ENCODE data around the gene MOCOS. TPM values are rescaled to one million over a fixed set of nuclear protein-coding genes. Genes with fewer than 3 reads are reported as not detected.
A peak's percentile ranks its signal among the peaks of the same experiment; 100 is the strongest.

Gene MOCOS
- total and polyA plus RNA-seq, 3 experiments from 2014 or later: 0.04 to 0.13 (median 0.07) TPM

- POLR2A ChIA-PET: no interaction called here
- no peaks in the 10 kb centered on the region for H3K4me1 Mint-ChIP-seq
- H3K27ac ChIP-seq (ENCODE audit: low read depth, low read length): no peak overlapping the region
- H3K27me3 Mint-ChIP-seq: peaks cover 15 to 52% of the 10 kb centered on the region in 2 donors
- peaks cover 0 to 2% (median 1%) of the 10 kb centered on the region in 5 donors for H3K9me3 Mint-ChIP-seq
- no peaks in the 10 kb centered on the region for H3K9me3 ChIP-seq (ENCODE audit: low read length)
- H3K27ac Mint-ChIP-seq: no peak overlapping the region
- CTCF ChIA-PET: interaction anchor here (0.7 to 7.5 kb wide), 16 partner anchors 10 to 750 kb away, joined by 3 to 82 read pairs (median 4); no protein-coding TSS in a partner anchor
- H3K4me3 ChIP-seq (ENCODE audit: low read length): no peak overlapping the region
- H3K27me3 ChIP-seq (ENCODE audit: insufficient read depth, low read length, poor library complexity, severe bottlenecking): no peaks in the 10 kb centered on the region
- no peak overlapping the region for H3K4me3 Mint-ChIP-seq
- no peaks in the 10 kb centered on the region for H3K4me1 ChIP-seq (ENCODE audit: insufficient read depth, low read length)
- peak in 4 of 5 donors; percentile 26 to 59 (median 42) for DNase-seq
- H3K36me3 Mint-ChIP-seq: no peaks in the 10 kb centered on the region
- no peaks in the 10 kb centered on the region for H3K36me3 ChIP-seq (ENCODE audit: insufficient read depth, low read length)
These were observed 97.5 kb downstream of the MOCOS start for GRCh38 chr18:36284671-36285295.

- Histone ChIP-seq H3K4me1 (ENCODE audit: insufficient read depth, low read length) (no peaks in the 10 kb centered on the region), H3K9me3 (ENCODE audit: low read length) (no peaks in the 10 kb centered on the region), H3K27me3 (ENCODE audit: insufficient read depth, low read length, poor library complexity, severe bottlenecking) (no peaks in the 10 kb centered on the region), H3K27ac (ENCODE audit: low read depth, low read length) (no peak overlapping the region), H3K4me3 (ENCODE audit: low read length) (no peak overlapping the region), H3K36me3 (ENCODE audit: insufficient read depth, low read length) (no peaks in the 10 kb centered on the region)
- CTCF ChIA-PET: interaction anchor here (1.0 to 2.2 kb wide), 3 partner anchors 188 to 270 kb away, joined by 3 to 5 read pairs (median 5); no protein-coding TSS in a partner anchor
- DNase-seq: no peak
- no peak overlapping the region for H3K27ac Mint-ChIP-seq
- H3K9me3 Mint-ChIP-seq: peaks cover 0 to 2% (median 1%) of the 10 kb centered on the region in 5 donors
- no peaks in the 10 kb centered on the region for H3K4me1 Mint-ChIP-seq
- POLR2A ChIA-PET: no interaction called here
- peaks cover 13 to 43% of the 10 kb centered on the region in 2 donors for H3K27me3 Mint-ChIP-seq
- no peak overlapping the region for H3K4me3 Mint-ChIP-seq
- H3K36me3 Mint-ChIP-seq: no peaks in the 10 kb centered on the region
These were observed 100.4 kb downstream of the MOCOS start for GRCh38 chr18:36287653-36288052.

GRCh38 chr18:36288689-36289088, 101.4 kb downstream of the MOCOS start:
- Mint-ChIP-seq H3K4me1 (no peaks in the 10 kb centered on the region), H3K27me3 (peaks cover 13 to 39% of the 10 kb centered on the region in 2 donors), H3K36me3 (no peaks in the 10 kb centered on the region), H3K9me3 (peaks cover 0 to 2% (median 1%) of the 10 kb centered on the region in 5 donors), H3K4me3 (no peak overlapping the region), H3K27ac (no peak overlapping the region)
- Histone ChIP-seq H3K4me1 (ENCODE audit: insufficient read depth, low read length) (no peaks in the 10 kb centered on the region), H3K27me3 (ENCODE audit: insufficient read depth, low read length, poor library complexity, severe bottlenecking) (peaks cover 2% of the 10 kb centered on the region), H3K27ac (ENCODE audit: low read depth, low read length) (no peak overlapping the region), H3K4me3 (ENCODE audit: low read length) (no peak overlapping the region), H3K36me3 (ENCODE audit: insufficient read depth, low read length) (no peaks in the 10 kb centered on the region), H3K9me3 (ENCODE audit: low read length) (no peaks in the 10 kb centered on the region)
- no peak for DNase-seq
- ChIA-PET CTCF (interaction anchor here (2.2 kb wide), 1 partner anchor 194 kb away, joined by 5 read pairs; no protein-coding TSS in a partner anchor), POLR2A (no interaction called here)

DNA sequence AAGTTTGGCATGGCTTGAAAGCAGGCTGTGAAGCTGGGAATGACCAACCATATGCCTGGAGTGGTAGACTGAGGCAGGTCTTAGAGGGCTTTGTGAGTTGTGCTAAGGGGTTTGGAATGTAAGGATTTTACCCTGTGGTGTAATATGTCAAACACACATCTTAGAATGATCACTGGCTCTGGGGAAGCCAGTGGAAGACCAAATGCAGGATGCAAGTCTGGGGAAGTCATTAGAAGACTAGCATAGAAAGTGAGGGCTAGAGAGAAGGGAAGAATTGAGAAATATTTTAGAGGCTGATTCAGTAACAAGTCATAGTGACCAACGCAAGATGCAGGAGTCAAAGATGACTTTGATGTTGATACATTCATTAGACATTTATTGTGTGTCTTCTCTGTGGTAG, 106.7 kb downstream of the MOCOS start:
- H3K27me3 ChIP-seq (ENCODE audit: insufficient read depth, low read length, poor library complexity, severe bottlenecking): peaks cover 22% of the 10 kb centered on the region
- Mint-ChIP-seq H3K27me3 (peaks cover 8 to 22% of the 10 kb centered on the region in 2 donors), H3K4me3 (no peak overlapping the region), H3K27ac (no peak overlapping the region), H3K4me1 (peaks cover 0 to 2% (median 0%) of the 10 kb centered on the region in 3 donors), H3K9me3 (no peaks in the 10 kb centered on the region), H3K36me3 (no peaks in the 10 kb centered on the region)
- H3K9me3 ChIP-seq (ENCODE audit: low read length): no peaks in the 10 kb centered on the region
- POLR2A ChIA-PET: no interaction called here
- CTCF ChIA-PET: no interaction called here
- H3K4me3 ChIP-seq (ENCODE audit: low read length): no peak overlapping the region
- H3K36me3 ChIP-seq (ENCODE audit: insufficient read depth, low read length): no peaks in the 10 kb centered on the region
- H3K27ac ChIP-seq (ENCODE audit: low read depth, low read length): no peak overlapping the region
- no peak for DNase-seq
- no peaks in the 10 kb centered on the region for H3K4me1 ChIP-seq (ENCODE audit: insufficient read depth, low read length)

DNA sequence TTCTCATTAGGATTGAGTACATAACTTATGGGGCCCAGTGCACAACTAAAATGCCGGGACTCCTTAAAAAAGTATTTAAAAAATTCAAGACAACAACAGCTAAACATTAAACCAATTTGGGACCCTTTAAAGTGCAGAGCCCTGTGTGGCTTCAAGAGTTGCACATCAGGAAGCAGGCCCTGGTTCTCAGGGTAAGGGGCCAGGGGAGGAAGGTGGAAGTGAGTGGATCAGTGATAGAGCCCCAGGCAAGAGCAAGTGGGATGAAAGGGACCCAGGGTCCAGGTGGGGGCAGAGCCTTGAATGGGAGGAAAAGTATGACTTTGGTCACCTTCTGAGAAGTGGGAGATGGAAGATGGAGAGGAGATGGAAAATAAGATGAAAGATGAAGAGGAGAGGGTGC, 107.9 kb downstream of the MOCOS start:
- H3K36me3 ChIP-seq (ENCODE audit: insufficient read depth, low read length): no peaks in the 10 kb centered on the region
- Mint-ChIP-seq H3K4me3 (no peak overlapping the region), H3K36me3 (no peaks in the 10 kb centered on the region), H3K27me3 (peaks cover 10 to 24% of the 10 kb centered on the region in 2 donors), H3K9me3 (no peaks in the 10 kb centered on the region), H3K27ac (no peak overlapping the region), H3K4me1 (peaks cover 0 to 2% (median 0%) of the 10 kb centered on the region in 3 donors)
- H3K9me3 ChIP-seq (ENCODE audit: low read length): no peaks in the 10 kb centered on the region
- no peak overlapping the region for H3K4me3 ChIP-seq (ENCODE audit: low read length)
- no peaks in the 10 kb centered on the region for H3K4me1 ChIP-seq (ENCODE audit: insufficient read depth, low read length)
- ChIA-PET POLR2A (no interaction called here), CTCF (interaction anchor here (0.9 kb wide), 1 partner anchor 277 kb away, joined by 3 read pairs; no protein-coding TSS in a partner anchor)
- no peak overlapping the region for H3K27ac ChIP-seq (ENCODE audit: low read depth, low read length)
- peaks cover 33% of the 10 kb centered on the region for H3K27me3 ChIP-seq (ENCODE audit: insufficient read depth, low read length, poor library complexity, severe bottlenecking)
- DNase-seq: no peak

GRCh38 chr18:36295880-36296301, 108.6 kb downstream of the MOCOS start:
- Mint-ChIP-seq H3K4me1 (peaks cover 0 to 2% (median 0%) of the 10 kb centered on the region in 3 donors), H3K9me3 (no peaks in the 10 kb centered on the region), H3K27me3 (peaks cover 12 to 28% of the 10 kb centered on the region in 2 donors), H3K36me3 (no peaks in the 10 kb centered on the region), H3K4me3 (no peak overlapping the region), H3K27ac (no peak overlapping the region)
- Histone ChIP-seq H3K4me1 (ENCODE audit: insufficient read depth, low read length) (no peaks in the 10 kb centered on the region), H3K27me3 (ENCODE audit: insufficient read depth, low read length, poor library complexity, severe bottlenecking) (peaks cover 33% of the 10 kb centered on the region), H3K4me3 (ENCODE audit: low read length) (no peak overlapping the region), H3K36me3 (ENCODE audit: insufficient read depth, low read length) (no peaks in the 10 kb centered on the region), H3K9me3 (ENCODE audit: low read length) (no peaks in the 10 kb centered on the region), H3K27ac (ENCODE audit: low read depth, low read length) (no peak overlapping the region)
- no peak for DNase-seq
- ChIA-PET CTCF (no interaction called here), POLR2A (no interaction called here)

- peaks cover 33% of the 10 kb centered on the region for H3K27me3 ChIP-seq (ENCODE audit: insufficient read depth, low read length, poor library complexity, severe bottlenecking)
- DNase-seq: no peak
- CTCF ChIA-PET: no interaction called here
These were observed 109.5 kb downstream of the MOCOS start for GRCh38 chr18:36296650-36297416.

More at GRCh38 chr18:36296650-36297416, 109.5 kb downstream of the MOCOS start:
- Histone ChIP-seq H3K36me3 (ENCODE audit: insufficient read depth, low read length) (no peaks in the 10 kb centered on the region), H3K4me3 (ENCODE audit: low read length) (no peak overlapping the region), H3K4me1 (ENCODE audit: insufficient read depth, low read length) (no peaks in the 10 kb centered on the region), H3K27ac (ENCODE audit: low read depth, low read length) (no peak overlapping the region), H3K9me3 (ENCODE audit: low read length) (no peaks in the 10 kb centered on the region)
- no peak overlapping the region for H3K27ac Mint-ChIP-seq
- POLR2A ChIA-PET: no interaction called here
- peaks cover 0 to 2% (median 0%) of the 10 kb centered on the region in 3 donors for H3K4me1 Mint-ChIP-seq
- no peaks in the 10 kb centered on the region for H3K9me3 Mint-ChIP-seq
- H3K4me3 Mint-ChIP-seq: peak overlapping the region in 4 of 7 donors; percentile 20 to 60 (median 48)
- H3K36me3 Mint-ChIP-seq: no peaks in the 10 kb centered on the region
- peaks cover 10 to 31% of the 10 kb centered on the region in 2 donors for H3K27me3 Mint-ChIP-seq

All from CD8-positive, alpha-beta memory T cell (primary cell).